ENCODE data around the gene KCNH1. TPM values are rescaled to one million over a fixed set of nuclear protein-coding genes. Genes with fewer than 3 reads are reported as not detected.

Gene KCNH1
- total and polyA plus RNA-seq, 10 of the 15 experiments (the other 5 are each of a cell fraction or from before 2014, with no cell fraction given) = 0.02 to 0.04 (median 0.04) TPM; not detected in 7

GRCh38 chr1:210822241-210822640 is 311.7 kb downstream of the KCNH1 start:
- DNase-seq (ENCODE audit: low read depth, low spot score) = no peak
- no peak for TF ChIP-seq SPI1 (IDR thresholded peaks at IDR 0.05; ENCODE audit: borderline replicate concordance, insufficient read depth, low read depth, low read length)
- no peak for TF ChIP-seq TCF3 (IDR thresholded peaks at IDR 0.05; ENCODE audit: borderline replicate concordance, insufficient read depth, low read depth, low read length)
- TF ChIP-seq PAX8 (IDR thresholded peaks at IDR 0.05) = no peak
- no peak for TF ChIP-seq HDGF (IDR thresholded peaks at IDR 0.05)
- no peak for TF ChIP-seq GATAD2B (conservative IDR thresholded peaks at IDR 0.05; ENCODE audit: low read depth)
- no peak for TF ChIP-seq STAT1 (conservative IDR thresholded peaks at IDR 0.05)
- TF ChIP-seq E4F1 (IDR thresholded peaks at IDR 0.05; ENCODE audit: borderline replicate concordance, partially characterized antibody) = no peak
- no peak for TF ChIP-seq PKNOX1 (IDR thresholded peaks at IDR 0.05)
- no peak for FAIRE-seq
- WGBS (ENCODE audit: insufficient coverage, insufficient replicate concordance, low lambda C conversion rate, missing lambda C conversion rate) = 0% methylated on average over 2 of the region's 2 CpGs
- no peak overlapping the region for H2AFZ ChIP-seq (ENCODE audit: control insufficient read depth, low read depth, low read length)
- BruUV-seq (replicated peaks) = no TSS peak
- H3K4me1 ChIP-seq (ENCODE audit: control insufficient read depth, insufficient read depth, low read length) = no peaks in the 10 kb centered on the region
- H3K27ac ChIP-seq (ENCODE audit: control insufficient read depth, insufficient read depth) = no peak overlapping the region
- no peaks in the 10 kb centered on the region for H3K36me3 ChIP-seq (ENCODE audit: control insufficient read depth in 2 of 2, insufficient read depth in 2 of 2, low read length in 1 of 2)
- H3K79me2 ChIP-seq (ENCODE audit: control insufficient read depth, insufficient read depth, low read length) = no peaks in the 10 kb centered on the region
- no peaks in the 10 kb centered on the region for H3K27me3 ChIP-seq (replicated peaks in 1 of 2; ENCODE audit: control insufficient read depth in 2 of 2, insufficient read depth in 2 of 2, low read length in 1 of 2)
- ChIA-PET POLR2A (interaction anchor here (0.6 kb wide), 1 partner anchor 538 kb away, joined by 3 read pairs; no protein-coding TSS in a partner anchor), RAD21 (ENCODE audit: unreplicated experiment) (no interaction called here), CTCF (interaction anchor here (1.5 kb wide), 1 partner anchor 13 kb away, joined by 3 read pairs; no protein-coding TSS in a partner anchor), SMC1A (ENCODE audit: uncharacterized antibody, unreplicated experiment) (no interaction called here)
- no peak overlapping the region for H3K9ac ChIP-seq (ENCODE audit: control insufficient read depth, insufficient read depth, low read length)
- H3K4me2 ChIP-seq (ENCODE audit: control insufficient read depth, insufficient read depth) = no peak overlapping the region
- intact Hi-C loops (cut with micrococcal nuclease; ENCODE audit: unreplicated experiment) (no loop called here), in situ Hi-C loops (cut with MboI) (no loop called here)
- H3K4me3 ChIP-seq = no peak overlapping the region
- no peaks in the 10 kb centered on the region for H3K9me3 ChIP-seq (replicated peaks; ENCODE audit: control insufficient read depth, insufficient read depth, low read length)
- ATAC-seq = no peak
- no peaks in the 10 kb centered on the region for H4K20me1 ChIP-seq (ENCODE audit: control insufficient read depth, insufficient read depth)

Data from GM12878 (cell line).